Measurements from ENCODE around the gene SMIM28.
"Not testable (repeated sequence)": the region's sequence is repeated elsewhere in the genome, so short reads cannot be mapped to it uniquely, and the experiment has no call there.

Gene SMIM28

GRCh38 chr6:138345565-138346285 lies 32.0 kb upstream of the SMIM28 start:
- no peak for DNase-seq (ENCODE audit: extremely low spot score)
- POLR2A ChIA-PET = no interaction called here
- CTCF ChIA-PET = interaction anchor here (0.8 to 1.9 kb wide), 6 partner anchors 9 to 164 kb away, joined by 3 to 7 read pairs (median 3); no protein-coding TSS in a partner anchor
- TF ChIP-seq CTCF (IDR thresholded peaks at IDR 0.05; ENCODE audit: control extremely low read depth, extremely low read depth, low read depth, missing control alignments) = no peak

- no peak for TF ChIP-seq CTCF (IDR thresholded peaks at IDR 0.05; ENCODE audit: control extremely low read depth, extremely low read depth, low read depth, missing control alignments)
- no peak for DNase-seq (ENCODE audit: extremely low spot score)
- ChIA-PET POLR2A (interaction anchor here (0.5 kb wide), 1 partner anchor 177 kb away, joined by 6 read pairs; no protein-coding TSS in a partner anchor), CTCF (interaction anchor here (0.7 to 1.9 kb wide), 7 partner anchors 8 to 167 kb away, joined by 3 to 7 read pairs (median 3); no protein-coding TSS in a partner anchor)
These were observed 31.2 kb upstream of the SMIM28 start for GRCh38 chr6:138346302-138347195.

GRCh38 chr6:138347864-138348263 lies 29.8 kb upstream of the SMIM28 start:
- POLR2A ChIA-PET = no interaction called here
- TF ChIP-seq CTCF (IDR thresholded peaks at IDR 0.05; ENCODE audit: control extremely low read depth, extremely low read depth, low read depth, missing control alignments) = no peak
- no peak for DNase-seq (ENCODE audit: extremely low spot score)
- CTCF ChIA-PET = interaction anchor here (1.0 to 1.1 kb wide), 2 partner anchors 12 to 23 kb away, joined by 3 read pairs; no protein-coding TSS in a partner anchor

GRCh38 chr6:138349891-138350290 lies 27.8 kb upstream of the SMIM28 start:
- CTCF ChIA-PET = no interaction called here
- no peak for TF ChIP-seq CTCF (IDR thresholded peaks at IDR 0.05; ENCODE audit: control extremely low read depth, extremely low read depth, low read depth, missing control alignments)
- DNase-seq (ENCODE audit: extremely low spot score) = no peak
- POLR2A ChIA-PET = no interaction called here

GRCh38 chr6:138357928-138358327 lies 19.8 kb upstream of the SMIM28 start:
- no peak for DNase-seq (ENCODE audit: extremely low spot score)
- CTCF ChIA-PET = interaction anchor here (1.6 kb wide), 1 partner anchor 12 kb away, joined by 4 read pairs; no protein-coding TSS in a partner anchor
- no peak for TF ChIP-seq CTCF (IDR thresholded peaks at IDR 0.05; ENCODE audit: control extremely low read depth, extremely low read depth, low read depth, missing control alignments)
- POLR2A ChIA-PET = no interaction called here

GRCh38 chr6:138368684-138369083 lies 9.0 kb upstream of the SMIM28 start:
- POLR2A ChIA-PET; CTCF ChIA-PET; DNase-seq (ENCODE audit: extremely low spot score): not testable (repeated sequence)

All from GM10248 (cell line).